ENCODE results near the gene PPP1R16B. TPM values are rescaled to one million over a fixed set of nuclear protein-coding genes. Genes with fewer than 3 reads are reported as not detected.
A peak's percentile ranks its signal among the peaks of the same experiment; 100 is the strongest.

Gene PPP1R16B
- total and polyA plus RNA-seq, 7 experiments from 2014 or later: 11.4 to 75.4 (median 21.5) TPM

GRCh38 chr20:38888059-38888831 lies 82.7 kb downstream of the PPP1R16B start:
- intact Hi-C loops (cut with micrococcal nuclease): no loop called here
- Mint-ChIP-seq H3K4me3 (no peak overlapping the region), H3K36me3 (peaks cover 0 to 11% (median 5%) of the 10 kb centered on the region in 5 donors), H3K27ac (peak overlapping the region in 6 of 9 donors; percentile 29 to 59 (median 35)), H3K27me3 (no peaks in the 10 kb centered on the region), H3K9me3 (peaks cover 0 to 4% (median 0%) of the 10 kb centered on the region in 11 donors), H3K4me1 (peaks cover 11 to 48% (median 16%) of the 10 kb centered on the region in 7 donors)
- Histone ChIP-seq H3K4me3 (ENCODE audit: low read length) (no peak overlapping the region), H3K27ac (ENCODE audit: low read depth, low read length) (no peak overlapping the region), H3K36me3 (ENCODE audit: control insufficient read depth in 2 of 3, insufficient read depth in 3 of 3, low read length in 3 of 3) (peaks cover 0 to 3% (median 0%) of the 10 kb centered on the region in 3 experiments), H3K27me3 (ENCODE audit: control insufficient read depth in 2 of 2, insufficient read depth in 2 of 2, low read length in 2 of 2) (no peaks in the 10 kb centered on the region), H3K9me3 (ENCODE audit: control insufficient read depth in 2 of 3, low read length in 3 of 3) (no peaks in the 10 kb centered on the region), H3K4me1 (ENCODE audit: control insufficient read depth in 2 of 2, insufficient read depth in 2 of 2, low read length in 2 of 2) (peaks cover 5 to 6% of the 10 kb centered on the region in 2 donors)
- ChIA-PET CTCF (interaction anchor here (1.3 kb wide), 1 partner anchor 10 kb away, joined by 4 read pairs; no protein-coding TSS in a partner anchor), POLR2A (no interaction called here)
- ATAC-seq (no peak), DNase-seq (no peak)

- Histone ChIP-seq H3K4me1 (ENCODE audit: control insufficient read depth in 2 of 2, insufficient read depth in 2 of 2, low read length in 2 of 2) (peaks cover 7 to 10% of the 10 kb centered on the region in 2 donors), H3K27ac (ENCODE audit: low read depth, low read length) (no peak overlapping the region), H3K27me3 (ENCODE audit: control insufficient read depth in 2 of 2, insufficient read depth in 2 of 2, low read length in 2 of 2) (no peaks in the 10 kb centered on the region), H3K4me3 (ENCODE audit: low read length) (no peak overlapping the region), H3K9me3 (ENCODE audit: control insufficient read depth in 2 of 3, low read length in 3 of 3) (no peaks in the 10 kb centered on the region), H3K36me3 (ENCODE audit: control insufficient read depth in 2 of 3, insufficient read depth in 3 of 3, low read length in 3 of 3) (peaks cover 0 to 3% (median 0%) of the 10 kb centered on the region in 3 experiments)
- Mint-ChIP-seq H3K36me3 (peaks cover 0 to 11% (median 5%) of the 10 kb centered on the region in 5 donors), H3K27me3 (no peaks in the 10 kb centered on the region), H3K4me3 (no peak overlapping the region), H3K9me3 (peaks cover 0 to 4% (median 0%) of the 10 kb centered on the region in 11 donors), H3K27ac (peak overlapping the region in 5 of 9 donors; percentile 5 to 91 (median 38)), H3K4me1 (peaks cover 17 to 56% (median 23%) of the 10 kb centered on the region in 7 donors)
- CTCF ChIA-PET: no interaction called here
- intact Hi-C loops (cut with micrococcal nuclease): no loop called here
- DNase-seq (no peak), ATAC-seq (no peak)
- POLR2A ChIA-PET: no interaction called here
Observed at GRCh38 chr20:38889050-38889449, 83.6 kb downstream of the PPP1R16B start.

GRCh38 chr20:38889792-38890496 lies 84.4 kb downstream of the PPP1R16B start:
- DNase-seq (no peak), ATAC-seq (no peak)
- ChIA-PET POLR2A (interaction anchor here (0.6 kb wide), 1 partner anchor 68 kb away, joined by 4 read pairs; no protein-coding TSS in a partner anchor), CTCF (no interaction called here)
- intact Hi-C loops (cut with micrococcal nuclease): loop anchor here (5.0 kb wide), 2 partner anchors 33 to 48 kb away; no protein-coding TSS in a partner anchor
- peak overlapping the region in 7 of 9 donors; percentile 48 to 91 (median 71) for H3K27ac Mint-ChIP-seq
- no peak overlapping the region for H3K4me3 Mint-ChIP-seq
- peaks cover 0 to 11% (median 5%) of the 10 kb centered on the region in 5 donors for H3K36me3 Mint-ChIP-seq
- peaks cover 0 to 4% (median 0%) of the 10 kb centered on the region in 11 donors for H3K9me3 Mint-ChIP-seq
- peaks cover 22 to 61% (median 30%) of the 10 kb centered on the region in 7 donors for H3K4me1 Mint-ChIP-seq
- H3K36me3 ChIP-seq (ENCODE audit: control insufficient read depth in 2 of 3, insufficient read depth in 3 of 3, low read length in 3 of 3): peaks cover 0 to 6% (median 0%) of the 10 kb centered on the region in 3 experiments
- H3K27me3 ChIP-seq (ENCODE audit: control insufficient read depth in 2 of 2, insufficient read depth in 2 of 2, low read length in 2 of 2): no peaks in the 10 kb centered on the region
- no peak overlapping the region for H3K4me3 ChIP-seq (ENCODE audit: low read length)
- peaks cover 7 to 10% of the 10 kb centered on the region in 2 donors for H3K4me1 ChIP-seq (ENCODE audit: control insufficient read depth in 2 of 2, insufficient read depth in 2 of 2, low read length in 2 of 2)
- H3K27me3 Mint-ChIP-seq: no peaks in the 10 kb centered on the region
- no peaks in the 10 kb centered on the region for H3K9me3 ChIP-seq (ENCODE audit: control insufficient read depth in 2 of 3, low read length in 3 of 3)
- H3K27ac ChIP-seq (ENCODE audit: low read depth, low read length): no peak overlapping the region

- no peak overlapping the region for H3K4me3 ChIP-seq (ENCODE audit: low read length)
- H3K4me1 ChIP-seq (ENCODE audit: control insufficient read depth in 2 of 2, insufficient read depth in 2 of 2, low read length in 2 of 2): peaks cover 7 to 10% of the 10 kb centered on the region in 2 donors
- CTCF ChIA-PET: interaction anchor here (1.0 kb wide), 1 partner anchor 138 kb away, joined by 6 read pairs; no protein-coding TSS in a partner anchor
- H3K36me3 Mint-ChIP-seq: peaks cover 0 to 11% (median 5%) of the 10 kb centered on the region in 5 donors
- peaks cover 0 to 4% (median 0%) of the 10 kb centered on the region in 11 donors for H3K9me3 Mint-ChIP-seq
- H3K27ac ChIP-seq (ENCODE audit: low read depth, low read length): no peak overlapping the region
- H3K27me3 Mint-ChIP-seq: no peaks in the 10 kb centered on the region
- no peaks in the 10 kb centered on the region for H3K9me3 ChIP-seq (ENCODE audit: control insufficient read depth in 2 of 3, low read length in 3 of 3)
- peak overlapping the region in 7 of 9 donors; percentile 48 to 91 (median 71) for H3K27ac Mint-ChIP-seq
- POLR2A ChIA-PET: interaction anchor here (0.6 kb wide), 1 partner anchor 68 kb away, joined by 4 read pairs; no protein-coding TSS in a partner anchor
- peaks cover 22 to 58% (median 30%) of the 10 kb centered on the region in 7 donors for H3K4me1 Mint-ChIP-seq
- ATAC-seq (no peak), DNase-seq (no peak)
- intact Hi-C loops (cut with micrococcal nuclease): loop anchor here (5.0 kb wide), 2 partner anchors 33 to 48 kb away; no protein-coding TSS in a partner anchor
- no peak overlapping the region for H3K4me3 Mint-ChIP-seq
- peaks cover 0 to 11% (median 0%) of the 10 kb centered on the region in 3 experiments for H3K36me3 ChIP-seq (ENCODE audit: control insufficient read depth in 2 of 3, insufficient read depth in 3 of 3, low read length in 3 of 3)
- H3K27me3 ChIP-seq (ENCODE audit: control insufficient read depth in 2 of 2, insufficient read depth in 2 of 2, low read length in 2 of 2): no peaks in the 10 kb centered on the region
Observed at GRCh38 chr20:38890497-38890818, 85.0 kb downstream of the PPP1R16B start.

GRCh38 chr20:38892091-38892981 lies 86.8 kb downstream of the PPP1R16B start:
- DNase-seq: no peak
- Histone ChIP-seq H3K36me3 (ENCODE audit: control insufficient read depth in 2 of 3, insufficient read depth in 3 of 3, low read length in 3 of 3) (peaks cover 0 to 30% (median 4%) of the 10 kb centered on the region in 3 experiments), H3K4me3 (ENCODE audit: low read length) (no peak overlapping the region), H3K9me3 (ENCODE audit: control insufficient read depth in 2 of 3, low read length in 3 of 3) (no peaks in the 10 kb centered on the region), H3K27ac (ENCODE audit: low read depth, low read length) (no peak overlapping the region), H3K27me3 (ENCODE audit: control insufficient read depth in 2 of 2, insufficient read depth in 2 of 2, low read length in 2 of 2) (no peaks in the 10 kb centered on the region), H3K4me1 (ENCODE audit: control insufficient read depth in 2 of 2, insufficient read depth in 2 of 2, low read length in 2 of 2) (peaks cover 7 to 10% of the 10 kb centered on the region in 2 donors)
- H3K9me3 Mint-ChIP-seq: no peaks in the 10 kb centered on the region
- no peak for ATAC-seq
- peak overlapping the region in 2 of 10 donors; percentile 11 to 50 for H3K4me3 Mint-ChIP-seq
- CTCF ChIA-PET: interaction anchor here (0.6 to 3.4 kb wide), 29 partner anchors 9 to 264 kb away, joined by 3 to 23 read pairs (median 4); partner anchors contain the start of gene PPP1R16B
- no peaks in the 10 kb centered on the region for H3K27me3 Mint-ChIP-seq
- peaks cover 0 to 12% (median 5%) of the 10 kb centered on the region in 5 donors for H3K36me3 Mint-ChIP-seq
- H3K27ac Mint-ChIP-seq: peak overlapping the region; percentile 14 to 94 (median 79)
- intact Hi-C loops (cut with micrococcal nuclease): loop anchor here (2.0 to 5.0 kb wide), 3 partner anchors 35 to 144 kb away; partner anchors contain the start of gene ACTR5 (in 2 of the 2)
- H3K4me1 Mint-ChIP-seq: peaks cover 21 to 59% (median 29%) of the 10 kb centered on the region in 7 donors
- POLR2A ChIA-PET: interaction anchor here (0.5 to 1.5 kb wide), 4 partner anchors 13 to 17 kb away, joined by 4 to 10 read pairs (median 4); no protein-coding TSS in a partner anchor
